ENCODE data around the gene CCDC63.

CCDC63 gene

GRCh38 chr12:110880651-110881050 is 33.9 kb downstream of the CCDC63 start:
- no peak for DNase-seq (ENCODE audit: low read depth in 1 of 2, low spot score in 1 of 2)

- no peak for DNase-seq (ENCODE audit: low read depth in 1 of 2, low spot score in 1 of 2)
Measured at GRCh38 chr12:110883251-110883650, 36.5 kb downstream of the CCDC63 start.

GRCh38 chr12:110885152-110885840 is 38.5 kb downstream of the CCDC63 start:
- no peak for DNase-seq (ENCODE audit: low read depth in 1 of 2, low spot score in 1 of 2)

GRCh38 chr12:110888256-110888991 is 41.6 kb downstream of the CCDC63 start:
- DNase-seq (ENCODE audit: low read depth in 1 of 2, low spot score in 1 of 2) = no peak

- no peak for DNase-seq (ENCODE audit: low read depth in 1 of 2, low spot score in 1 of 2)
Measured at GRCh38 chr12:110889361-110889760, 42.6 kb downstream of the CCDC63 start.

GRCh38 chr12:110893956-110894355 is 47.2 kb downstream of the CCDC63 start:
- no peak for DNase-seq (ENCODE audit: low read depth in 1 of 2, low spot score in 1 of 2)

GRCh38 chr12:110896559-110896958 is 49.8 kb downstream of the CCDC63 start:
- DNase-seq (ENCODE audit: low read depth in 1 of 2, low spot score in 1 of 2) = no peak

- DNase-seq (ENCODE audit: low read depth in 1 of 2, low spot score in 1 of 2) = no peak
Measured at GRCh38 chr12:110901401-110901800, 54.6 kb downstream of the CCDC63 start.

GRCh38 chr12:110903511-110903910 is 56.7 kb downstream of the CCDC63 start:
- no peak for DNase-seq (ENCODE audit: low read depth in 1 of 2, low spot score in 1 of 2)

GRCh38 chr12:110906083-110906482 is 59.3 kb downstream of the CCDC63 start:
- no peak for DNase-seq (ENCODE audit: low read depth in 1 of 2, low spot score in 1 of 2)

- no peak for DNase-seq (ENCODE audit: low read depth in 1 of 2, low spot score in 1 of 2)
Measured at GRCh38 chr12:110906516-110906915, 59.7 kb downstream of the CCDC63 start.

GRCh38 chr12:110906985-110907384 is 60.2 kb downstream of the CCDC63 start:
- DNase-seq (ENCODE audit: low read depth in 1 of 2, low spot score in 1 of 2) = no peak

GRCh38 chr12:110907583-110907982 is 60.8 kb downstream of the CCDC63 start:
- DNase-seq (ENCODE audit: low read depth in 1 of 2, low spot score in 1 of 2) = no peak

GRCh38 chr12:110908377-110909152 is 61.8 kb downstream of the CCDC63 start:
- no peak for DNase-seq (ENCODE audit: low read depth in 1 of 2, low spot score in 1 of 2)

- DNase-seq (ENCODE audit: low read depth in 1 of 2, low spot score in 1 of 2) = no peak
Measured at GRCh38 chr12:110912263-110912662, 65.5 kb downstream of the CCDC63 start.

GRCh38 chr12:110913119-110914056 is 66.6 kb downstream of the CCDC63 start:
- DNase-seq (ENCODE audit: low read depth in 1 of 2, low spot score in 1 of 2) = no peak

GRCh38 chr12:110916295-110916875 is 69.6 kb downstream of the CCDC63 start:
- no peak for DNase-seq (ENCODE audit: low read depth in 1 of 2, low spot score in 1 of 2)

GRCh38 chr12:110917467-110917866 is 70.7 kb downstream of the CCDC63 start:
- no peak for DNase-seq (ENCODE audit: low read depth in 1 of 2, low spot score in 1 of 2)

GRCh38 chr12:110917961-110918360 is 71.2 kb downstream of the CCDC63 start:
- DNase-seq (ENCODE audit: low read depth in 1 of 2, low spot score in 1 of 2) = no peak

GRCh38 chr12:110919720-110920119 is 72.9 kb downstream of the CCDC63 start:
- DNase-seq (ENCODE audit: low read depth in 1 of 2, low spot score in 1 of 2) = no peak

All from stimulated activated CD4-positive, alpha-beta T cell treated with anti-CD3 and anti-CD28 coated beads, Interleukin-15, amount 100 ng/mL, for 1 hour (primary cell).